Vagina (tissue), 2 donors: ENCODE measurements around the gene MMP1. TPM values are rescaled to one million over a fixed set of nuclear protein-coding genes. Genes with fewer than 3 reads are reported as not detected.

Experiments used
- DNase-seq, 2 donors: peaks; one replicate each; pipeline ENCODE4 v3.0.0-alpha.2; 2017; ENCODE audit errors: extremely low spot score in 2 of 2
- H3K27ac ChIP-seq: fragments of 200-600 bp; sonication (generic); one replicate; pipeline ENCODE4 v1.5.1; 2019
- H3K27me3 ChIP-seq: fragments of 200-600 bp; sonication (generic); one replicate; pipeline ENCODE4 v1.5.1; 2019
- H3K36me3 ChIP-seq, 2 donors: fragments of 200-600 bp; sonication (generic); one replicate each; pipeline ENCODE4 v1.5.1; 2017 to 2019
- H3K4me1 ChIP-seq: fragments of 200-600 bp; sonication (generic); one replicate; pipeline ENCODE4 v1.5.1; 2019
- H3K4me3 ChIP-seq, 2 donors: fragments of 200-600 bp; sonication (generic); 1 replicate in 1 of 2; 2 replicates in 1 of 2; pipeline ENCODE4 v1.5.1; 2016 to 2019
- H3K9me3 ChIP-seq: fragments of 200-600 bp; sonication (generic); one replicate; pipeline ENCODE4 v1.5.1; 2019
- POLR2A ChIP-seq, 2 donors: fragments of 450-650 bp; IDR thresholded peaks; one replicate each; pipeline ENCODE4 v1.6.1; 2017; ENCODE audit warnings: antibody characterized with exemption in 2 of 2, mild to moderate bottlenecking in 2 of 2, moderate library complexity in 2 of 2
- POLR2AphosphoS5 ChIP-seq, 2 donors: sonication (generic); formaldehyde crosslinking; IDR thresholded peaks; one replicate each; pipeline ENCODE4 v1.9.0; 2017; ENCODE audit warnings: antibody characterized with exemption in 2 of 2, mild to moderate bottlenecking in 2 of 2, low read depth in 1 of 2; ENCODE audit not compliant: insufficient read depth in 1 of 2
- intact Hi-C: fragments of 100-400 bp; cut with DNase I; formaldehyde crosslinking; loops from one replicate; pipeline ENCODE4 v1.15.1; 2023
- total RNA-seq: library from RNA; depleted of rRNA; stranded (reverse); fragments of >200 nt; gene quantifications from one replicate; pipeline ENCODE4 v1.2.3, GENCODE V29; 2016
- TF ChIP-seq, protein P1 (sequence below), 3 experiments: fragments of 450-650 bp in 2 of 3; fragments of 200-600 bp in 1 of 3; sonication (generic) in 1 of 3; IDR thresholded peaks; one replicate each; pipeline ENCODE4 v1.5.1; 2017 to 2019; ENCODE audit warnings: antibody characterized with exemption in 3 of 3, mild to moderate bottlenecking in 2 of 3, moderate library complexity in 2 of 3

MMP1 gene
- total RNA-seq, 1 donor from 2014 or later: not detected

DNA sequence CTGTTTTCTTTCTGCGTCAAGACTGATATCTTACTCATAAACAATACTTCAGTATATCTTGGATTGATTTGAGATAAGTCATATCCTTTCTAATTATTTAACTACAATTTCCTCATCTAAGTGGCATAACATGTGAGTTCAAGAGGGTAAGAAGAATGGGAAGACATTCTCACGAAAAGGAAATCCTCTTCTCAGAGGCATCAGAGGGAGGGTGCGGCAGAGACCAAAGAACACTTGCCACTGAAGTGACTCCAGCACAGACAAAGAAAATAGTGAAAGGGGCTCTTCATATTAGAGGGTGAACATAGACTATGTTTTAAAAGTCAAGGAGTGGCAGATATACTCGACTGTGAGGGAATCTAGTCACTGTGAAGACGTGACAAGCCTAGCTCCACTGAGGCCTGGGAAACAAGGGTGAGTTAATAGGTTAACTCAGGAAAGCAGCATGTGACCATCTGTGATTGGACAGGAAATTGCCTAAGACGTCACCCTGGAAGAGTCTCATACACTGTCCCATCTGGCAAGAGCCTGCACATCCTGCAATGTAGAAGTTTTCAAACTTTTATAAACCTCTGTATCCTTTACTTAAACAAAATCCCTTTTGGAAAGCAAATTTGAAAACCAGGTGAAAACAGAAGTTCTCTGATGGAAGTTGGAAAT lies 1.9 kb upstream of the MMP1 start:
- no peaks in the 10 kb centered on the region for H3K4me1 ChIP-seq
- no peaks in the 10 kb centered on the region for H3K9me3 ChIP-seq
- intact Hi-C loops: no loop called here
- H3K36me3 ChIP-seq: no peaks in the 10 kb centered on the region
- no peak overlapping the region for H3K4me3 ChIP-seq
- TF ChIP-seq, protein P1, sequence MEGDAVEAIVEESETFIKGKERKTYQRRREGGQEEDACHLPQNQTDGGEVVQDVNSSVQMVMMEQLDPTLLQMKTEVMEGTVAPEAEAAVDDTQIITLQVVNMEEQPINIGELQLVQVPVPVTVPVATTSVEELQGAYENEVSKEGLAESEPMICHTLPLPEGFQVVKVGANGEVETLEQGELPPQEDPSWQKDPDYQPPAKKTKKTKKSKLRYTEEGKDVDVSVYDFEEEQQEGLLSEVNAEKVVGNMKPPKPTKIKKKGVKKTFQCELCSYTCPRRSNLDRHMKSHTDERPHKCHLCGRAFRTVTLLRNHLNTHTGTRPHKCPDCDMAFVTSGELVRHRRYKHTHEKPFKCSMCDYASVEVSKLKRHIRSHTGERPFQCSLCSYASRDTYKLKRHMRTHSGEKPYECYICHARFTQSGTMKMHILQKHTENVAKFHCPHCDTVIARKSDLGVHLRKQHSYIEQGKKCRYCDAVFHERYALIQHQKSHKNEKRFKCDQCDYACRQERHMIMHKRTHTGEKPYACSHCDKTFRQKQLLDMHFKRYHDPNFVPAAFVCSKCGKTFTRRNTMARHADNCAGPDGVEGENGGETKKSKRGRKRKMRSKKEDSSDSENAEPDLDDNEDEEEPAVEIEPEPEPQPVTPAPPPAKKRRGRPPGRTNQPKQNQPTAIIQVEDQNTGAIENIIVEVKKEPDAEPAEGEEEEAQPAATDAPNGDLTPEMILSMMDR (IDR thresholded peaks at IDR 0.05): no peak
- TF ChIP-seq POLR2A (IDR thresholded peaks at IDR 0.05) (no peak), POLR2AphosphoS5 (IDR thresholded peaks at IDR 0.05; ENCODE audit: insufficient read depth in 1 of 2, low read depth in 1 of 2) (no peak)
- no peak for DNase-seq
- no peaks in the 10 kb centered on the region for H3K27me3 ChIP-seq
- no peak overlapping the region for H3K27ac ChIP-seq

DNA sequence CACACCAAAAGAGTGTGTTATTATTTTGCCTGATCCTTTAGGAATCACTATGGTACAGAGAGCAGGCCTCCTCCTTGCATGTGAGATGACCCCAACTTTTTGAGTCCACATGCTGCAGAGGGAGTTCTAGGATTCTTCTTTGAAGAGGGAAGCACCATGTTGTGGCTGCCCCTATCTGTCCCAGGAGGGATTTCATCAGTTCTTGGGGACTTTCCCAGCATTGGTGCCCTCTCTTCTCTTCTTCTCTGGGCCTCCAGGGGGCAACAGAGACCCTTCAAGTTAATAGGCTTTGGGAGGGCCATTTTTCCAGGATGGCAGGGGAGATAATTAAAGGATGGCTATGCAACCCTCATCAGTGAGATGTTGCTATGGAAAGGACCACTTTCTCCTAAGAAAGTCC lies 3.6 kb downstream of the MMP1 start:
- no peaks in the 10 kb centered on the region for H3K36me3 ChIP-seq
- no peaks in the 10 kb centered on the region for H3K27me3 ChIP-seq
- TF ChIP-seq, protein P1 (IDR thresholded peaks at IDR 0.05): no peak
- TF ChIP-seq POLR2AphosphoS5 (IDR thresholded peaks at IDR 0.05; ENCODE audit: insufficient read depth in 1 of 2, low read depth in 1 of 2) (no peak), POLR2A (IDR thresholded peaks at IDR 0.05) (no peak)
- no peak overlapping the region for H3K4me3 ChIP-seq
- intact Hi-C loops: no loop called here
- DNase-seq: no peak
- no peaks in the 10 kb centered on the region for H3K4me1 ChIP-seq
- no peak overlapping the region for H3K27ac ChIP-seq
- no peaks in the 10 kb centered on the region for H3K9me3 ChIP-seq

DNA sequence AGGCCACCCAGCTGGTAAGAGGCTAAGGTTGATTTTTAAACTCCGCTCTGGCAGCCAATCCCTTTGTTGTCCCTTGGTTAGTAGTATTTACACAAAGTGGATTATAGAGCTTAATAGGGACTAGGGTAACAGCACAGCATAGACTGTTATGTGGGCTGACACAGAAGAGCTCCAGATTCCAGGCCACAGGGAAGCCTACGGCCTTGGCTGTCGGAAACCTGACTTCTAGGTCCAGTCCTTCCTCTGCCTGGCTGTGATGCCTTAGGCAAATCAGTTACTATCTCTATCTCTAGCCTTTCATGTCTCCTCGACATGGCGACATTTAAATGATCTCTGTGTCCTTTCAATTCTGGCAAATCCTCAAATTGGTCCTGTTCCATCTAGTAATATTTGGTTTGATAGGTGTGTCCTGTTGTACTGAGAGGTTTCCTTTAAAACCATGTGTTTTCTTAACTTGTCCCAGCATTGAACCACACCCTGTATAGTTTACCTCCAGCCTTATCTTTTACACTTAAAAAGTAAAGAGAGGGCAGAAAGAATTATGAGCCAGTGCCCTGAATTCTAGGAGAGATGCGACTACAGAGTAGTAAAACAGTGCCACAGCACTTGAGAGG lies 4.2 kb downstream of the MMP1 start:
- intact Hi-C loops: no loop called here
- Histone ChIP-seq H3K9me3 (no peaks in the 10 kb centered on the region), H3K27ac (no peak overlapping the region), H3K4me3 (no peak overlapping the region), H3K4me1 (no peaks in the 10 kb centered on the region), H3K27me3 (no peaks in the 10 kb centered on the region), H3K36me3 (no peaks in the 10 kb centered on the region)
- TF ChIP-seq, protein P1 (IDR thresholded peaks at IDR 0.05): no peak
- TF ChIP-seq POLR2A (IDR thresholded peaks at IDR 0.05) (no peak), POLR2AphosphoS5 (IDR thresholded peaks at IDR 0.05; ENCODE audit: insufficient read depth in 1 of 2, low read depth in 1 of 2) (no peak)
- no peak for DNase-seq

DNA sequence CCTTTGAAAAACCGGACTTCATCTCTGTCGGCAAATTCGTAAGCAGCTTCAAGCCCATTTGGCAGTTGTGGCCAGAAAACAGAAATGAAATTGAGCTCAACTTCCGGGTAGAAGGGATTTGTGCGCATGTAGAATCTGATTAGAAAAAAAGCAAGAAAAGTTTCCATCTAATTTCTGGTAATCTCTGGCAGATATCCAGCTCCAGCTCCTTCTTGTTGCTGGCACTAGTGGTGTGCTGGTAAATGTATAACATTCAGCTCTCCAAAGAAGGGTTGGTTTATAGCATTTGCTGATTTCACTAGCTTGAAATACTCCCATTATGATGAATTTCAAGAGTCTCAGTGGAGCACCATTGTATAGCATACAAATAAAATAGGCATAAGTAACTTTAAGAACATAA lies 5.4 kb downstream of the MMP1 start:
- no peak for DNase-seq
- Histone ChIP-seq H3K27me3 (no peaks in the 10 kb centered on the region), H3K27ac (no peak overlapping the region), H3K36me3 (no peaks in the 10 kb centered on the region), H3K9me3 (no peaks in the 10 kb centered on the region), H3K4me1 (no peaks in the 10 kb centered on the region), H3K4me3 (no peak overlapping the region)
- no peak for TF ChIP-seq POLR2A (IDR thresholded peaks at IDR 0.05)
- intact Hi-C loops: no loop called here

DNA sequence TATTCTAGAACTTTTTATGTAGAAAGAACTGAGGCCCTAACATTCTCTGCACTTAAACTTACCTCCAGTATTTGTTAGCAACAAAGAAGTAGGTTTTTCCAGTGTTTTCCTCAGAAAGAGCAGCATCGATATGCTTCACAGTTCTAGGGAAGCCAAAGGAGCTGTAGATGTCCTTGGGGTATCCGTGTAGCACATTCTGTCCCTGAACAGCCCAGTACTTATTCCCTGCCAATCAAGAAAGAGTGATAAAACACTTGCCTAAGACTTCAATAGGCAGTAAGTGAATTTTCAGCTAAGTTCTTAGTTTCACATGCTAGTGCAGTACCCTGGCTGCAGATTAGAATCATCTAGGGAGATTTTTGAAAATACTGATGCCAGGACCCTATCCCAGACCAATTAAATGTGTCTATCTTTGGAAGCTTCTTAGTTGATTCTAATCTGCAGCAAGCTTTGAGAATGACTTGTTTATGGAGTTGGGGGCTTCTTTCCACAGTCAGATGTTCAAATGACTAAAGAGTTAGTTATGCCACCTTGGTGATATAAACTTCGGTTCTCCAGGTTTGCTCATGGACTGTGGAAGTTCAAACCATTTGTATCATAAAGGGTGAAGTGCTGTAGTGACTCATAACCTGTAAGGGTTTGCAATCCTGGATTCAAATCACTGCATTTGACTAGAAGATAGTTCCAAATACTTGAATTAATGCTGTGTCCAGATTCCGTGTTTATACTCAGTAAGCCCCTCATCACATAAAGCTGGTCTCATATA lies 6.5 kb downstream of the MMP1 start:
- H3K36me3 ChIP-seq: no peaks in the 10 kb centered on the region
- intact Hi-C loops: no loop called here
- H3K27me3 ChIP-seq: no peaks in the 10 kb centered on the region
- no peak overlapping the region for H3K4me3 ChIP-seq
- no peak for TF ChIP-seq POLR2AphosphoS5 (IDR thresholded peaks at IDR 0.05; ENCODE audit: insufficient read depth in 1 of 2, low read depth in 1 of 2)
- no peak for TF ChIP-seq POLR2A (IDR thresholded peaks at IDR 0.05)
- TF ChIP-seq, protein P1 (IDR thresholded peaks at IDR 0.05): no peak
- no peaks in the 10 kb centered on the region for H3K4me1 ChIP-seq
- H3K27ac ChIP-seq: no peak overlapping the region
- no peak for DNase-seq
- H3K9me3 ChIP-seq: no peaks in the 10 kb centered on the region
